ENCODE results near the gene RNF112. TPM values are rescaled to one million over a fixed set of nuclear protein-coding genes. Genes with fewer than 3 reads are reported as not detected.

Gene RNF112
- total RNA-seq, 1 donor from 2014 or later = 1.6 TPM

- H3K27me3 ChIP-seq (ENCODE audit: low read depth) = no peaks in the 10 kb centered on the region
- TF ChIP-seq, protein P1, sequence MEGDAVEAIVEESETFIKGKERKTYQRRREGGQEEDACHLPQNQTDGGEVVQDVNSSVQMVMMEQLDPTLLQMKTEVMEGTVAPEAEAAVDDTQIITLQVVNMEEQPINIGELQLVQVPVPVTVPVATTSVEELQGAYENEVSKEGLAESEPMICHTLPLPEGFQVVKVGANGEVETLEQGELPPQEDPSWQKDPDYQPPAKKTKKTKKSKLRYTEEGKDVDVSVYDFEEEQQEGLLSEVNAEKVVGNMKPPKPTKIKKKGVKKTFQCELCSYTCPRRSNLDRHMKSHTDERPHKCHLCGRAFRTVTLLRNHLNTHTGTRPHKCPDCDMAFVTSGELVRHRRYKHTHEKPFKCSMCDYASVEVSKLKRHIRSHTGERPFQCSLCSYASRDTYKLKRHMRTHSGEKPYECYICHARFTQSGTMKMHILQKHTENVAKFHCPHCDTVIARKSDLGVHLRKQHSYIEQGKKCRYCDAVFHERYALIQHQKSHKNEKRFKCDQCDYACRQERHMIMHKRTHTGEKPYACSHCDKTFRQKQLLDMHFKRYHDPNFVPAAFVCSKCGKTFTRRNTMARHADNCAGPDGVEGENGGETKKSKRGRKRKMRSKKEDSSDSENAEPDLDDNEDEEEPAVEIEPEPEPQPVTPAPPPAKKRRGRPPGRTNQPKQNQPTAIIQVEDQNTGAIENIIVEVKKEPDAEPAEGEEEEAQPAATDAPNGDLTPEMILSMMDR (IDR thresholded peaks at IDR 0.05; ENCODE audit: borderline replicate concordance) = no peak
- no peaks in the 10 kb centered on the region for H3K4me1 ChIP-seq
- intact Hi-C loops (cut with micrococcal nuclease) = no loop called here
- no peak for DNase-seq
- H3K9me3 ChIP-seq (replicated peaks) = no peaks in the 10 kb centered on the region
- H3K27ac ChIP-seq (replicated peaks) = no peak overlapping the region
- no peaks in the 10 kb centered on the region for H3K36me3 ChIP-seq
- no peak overlapping the region for H3K4me3 ChIP-seq
Measured at GRCh38 chr17:19417611-19418010, 6.6 kb downstream of the RNF112 start.

DNA sequence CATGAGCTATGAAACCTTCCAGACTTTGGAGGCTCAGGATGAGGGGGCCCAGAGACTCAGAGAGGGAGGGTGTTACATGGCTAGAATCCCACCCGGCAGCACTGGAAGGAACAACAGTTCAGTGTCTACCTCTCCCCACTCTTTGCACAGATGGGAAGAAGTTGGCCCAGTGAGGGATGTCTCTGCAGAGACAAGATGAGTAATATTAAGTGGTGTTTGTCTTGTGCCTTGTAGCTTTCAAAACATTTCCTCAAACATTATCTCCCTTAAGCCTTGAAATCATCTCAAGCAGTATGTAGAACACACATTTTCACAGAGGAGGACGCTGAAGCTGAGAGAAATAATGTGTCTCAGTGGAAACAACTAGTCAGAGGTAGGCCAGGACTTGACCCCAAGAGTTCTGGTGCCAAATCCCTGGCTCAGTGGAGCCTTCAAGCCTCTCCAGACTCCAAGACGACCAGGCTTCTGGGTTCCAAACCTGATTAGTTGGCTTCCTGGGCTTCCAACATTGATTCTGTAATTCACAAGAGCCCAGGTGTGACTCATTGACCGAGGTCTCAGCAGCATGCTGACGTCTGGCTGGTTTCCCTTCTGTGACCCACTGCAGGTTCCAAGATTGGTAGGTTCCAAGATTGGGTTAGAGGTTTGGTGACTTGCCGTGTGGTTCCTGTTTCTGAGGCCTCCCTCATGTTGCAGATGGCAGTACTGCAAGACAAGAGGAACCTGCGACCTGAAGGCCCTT is 7.4 kb downstream of the RNF112 start:
- Histone ChIP-seq H3K27ac (replicated peaks) (peak overlapping the region; percentile 30), H3K36me3 (no peaks in the 10 kb centered on the region), H3K4me3 (no peak overlapping the region), H3K27me3 (ENCODE audit: low read depth) (no peaks in the 10 kb centered on the region), H3K9me3 (replicated peaks) (no peaks in the 10 kb centered on the region), H3K4me1 (no peaks in the 10 kb centered on the region)
- no peak for DNase-seq
- intact Hi-C loops (cut with micrococcal nuclease) = no loop called here
- TF ChIP-seq, protein P1 (IDR thresholded peaks at IDR 0.05; ENCODE audit: borderline replicate concordance) = no peak

GRCh38 chr17:19421219-19421618 is 10.2 kb downstream of the RNF112 start:
- TF ChIP-seq, protein P1 (IDR thresholded peaks at IDR 0.05; ENCODE audit: borderline replicate concordance) = no peak
- Histone ChIP-seq H3K4me1 (peaks cover 5% of the 10 kb centered on the region), H3K4me3 (no peak overlapping the region), H3K27me3 (ENCODE audit: low read depth) (no peaks in the 10 kb centered on the region), H3K36me3 (no peaks in the 10 kb centered on the region), H3K9me3 (replicated peaks) (no peaks in the 10 kb centered on the region), H3K27ac (replicated peaks) (no peak overlapping the region)
- DNase-seq = no peak
- intact Hi-C loops (cut with micrococcal nuclease) = no loop called here

DNA sequence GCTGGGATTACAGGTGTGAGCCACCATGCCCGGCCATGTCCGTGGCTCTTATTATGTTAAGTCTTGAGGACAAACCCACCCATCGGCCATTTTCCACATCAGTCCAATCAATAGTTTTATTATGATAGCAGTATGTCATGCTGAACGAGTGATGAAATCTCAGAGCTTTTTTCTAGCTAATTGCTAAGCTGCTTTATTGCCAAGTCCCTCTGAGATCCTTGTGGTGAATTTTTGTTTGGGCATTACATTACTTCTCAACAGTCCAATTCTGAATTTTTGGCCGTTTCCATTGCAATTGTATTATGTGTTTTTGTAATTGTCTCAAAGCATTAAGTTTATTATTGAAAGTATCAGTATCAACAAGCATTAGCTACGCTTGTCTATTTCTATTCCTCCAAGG is 10.9 kb downstream of the RNF112 start:
- H3K4me3 ChIP-seq = no peak overlapping the region
- DNase-seq = no peak
- TF ChIP-seq, protein P1 (IDR thresholded peaks at IDR 0.05; ENCODE audit: borderline replicate concordance) = no peak
- intact Hi-C loops (cut with micrococcal nuclease) = no loop called here
- peaks cover 6% of the 10 kb centered on the region for H3K4me1 ChIP-seq
- H3K27ac ChIP-seq (replicated peaks) = no peak overlapping the region
- H3K9me3 ChIP-seq (replicated peaks) = no peaks in the 10 kb centered on the region
- H3K36me3 ChIP-seq = no peaks in the 10 kb centered on the region
- no peaks in the 10 kb centered on the region for H3K27me3 ChIP-seq (ENCODE audit: low read depth)

- Histone ChIP-seq H3K27ac (replicated peaks) (peak overlapping the region; percentile 54), H3K9me3 (replicated peaks) (no peaks in the 10 kb centered on the region)
Measured at GRCh38 chr17:19424934-19425868, 14.2 kb downstream of the RNF112 start.

More at GRCh38 chr17:19424934-19425868, 14.2 kb downstream of the RNF112 start:
- H3K27me3 ChIP-seq (ENCODE audit: low read depth) = no peaks in the 10 kb centered on the region
- no peak overlapping the region for H3K4me3 ChIP-seq
- no peaks in the 10 kb centered on the region for H3K36me3 ChIP-seq
- no peak for DNase-seq
- TF ChIP-seq, protein P1 (IDR thresholded peaks at IDR 0.05; ENCODE audit: borderline replicate concordance) = no peak
- peaks cover 6% of the 10 kb centered on the region for H3K4me1 ChIP-seq
- intact Hi-C loops (cut with micrococcal nuclease) = no loop called here
